IPS DF 19.7 (cell line): ENCODE results near the gene ECE2.
A peak's percentile ranks its signal among the peaks of the same experiment; 100 is the strongest.

Experiments
- DNase-seq: peaks from one replicate; pipeline ENCODE4 v3.0.0-alpha.2; 2013; ENCODE audit warnings: low read depth, low spot score

ECE2 gene

DNA sequence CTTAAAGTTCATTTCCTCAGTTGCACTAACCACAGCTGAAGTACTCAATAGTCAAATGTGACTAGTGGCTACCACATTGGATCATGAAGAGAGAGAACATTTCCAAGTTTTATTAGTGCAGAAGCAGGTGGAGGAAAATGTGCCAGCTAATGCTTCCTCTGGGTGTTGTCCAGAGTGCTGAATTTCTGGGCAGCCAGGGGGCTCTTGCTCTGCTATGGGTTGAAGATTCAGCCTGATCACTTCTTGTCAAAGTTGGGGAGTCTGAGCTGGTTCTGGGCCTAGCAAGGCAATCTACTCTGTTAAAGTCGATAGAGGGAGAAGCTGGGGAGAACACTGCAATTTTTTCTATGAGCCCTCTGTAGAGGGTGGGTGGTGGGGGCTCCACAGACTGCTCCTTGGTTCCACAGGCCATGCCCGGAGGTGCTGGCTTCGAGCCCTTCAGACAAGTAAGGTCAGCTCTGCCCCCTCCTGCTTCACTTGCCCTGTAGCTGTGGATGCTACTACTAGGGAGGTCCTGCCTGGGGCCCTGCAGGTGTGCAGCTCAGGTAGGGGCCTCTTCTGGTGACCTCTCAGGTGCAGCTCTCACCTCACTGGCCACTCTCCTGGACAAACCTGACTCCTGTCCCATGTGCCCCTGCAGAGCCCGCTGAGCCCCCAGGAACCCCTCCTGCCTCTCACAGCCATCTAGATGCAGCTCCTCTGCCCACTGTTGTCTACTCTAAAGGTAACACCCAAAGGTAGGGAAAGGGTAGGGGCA lies 35.3 kb upstream of the ECE2 start:
- no peak for DNase-seq

DNA sequence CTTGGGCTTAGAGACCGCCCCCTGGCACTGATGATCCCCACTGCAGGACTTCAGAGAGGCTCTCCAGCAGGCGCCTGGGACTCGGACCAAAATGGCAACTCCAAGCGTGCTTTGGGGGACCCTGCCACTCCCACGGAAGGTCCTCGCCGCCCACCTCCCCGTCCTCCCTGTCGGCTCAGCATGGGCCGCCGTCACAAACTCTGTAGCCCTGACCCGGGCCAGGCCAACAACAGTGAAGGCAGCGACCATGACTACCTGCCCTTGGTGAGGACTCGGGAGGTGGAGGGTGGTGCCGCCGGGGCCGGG lies 34.7 kb upstream of the ECE2 start:
- no peak for DNase-seq

DNA sequence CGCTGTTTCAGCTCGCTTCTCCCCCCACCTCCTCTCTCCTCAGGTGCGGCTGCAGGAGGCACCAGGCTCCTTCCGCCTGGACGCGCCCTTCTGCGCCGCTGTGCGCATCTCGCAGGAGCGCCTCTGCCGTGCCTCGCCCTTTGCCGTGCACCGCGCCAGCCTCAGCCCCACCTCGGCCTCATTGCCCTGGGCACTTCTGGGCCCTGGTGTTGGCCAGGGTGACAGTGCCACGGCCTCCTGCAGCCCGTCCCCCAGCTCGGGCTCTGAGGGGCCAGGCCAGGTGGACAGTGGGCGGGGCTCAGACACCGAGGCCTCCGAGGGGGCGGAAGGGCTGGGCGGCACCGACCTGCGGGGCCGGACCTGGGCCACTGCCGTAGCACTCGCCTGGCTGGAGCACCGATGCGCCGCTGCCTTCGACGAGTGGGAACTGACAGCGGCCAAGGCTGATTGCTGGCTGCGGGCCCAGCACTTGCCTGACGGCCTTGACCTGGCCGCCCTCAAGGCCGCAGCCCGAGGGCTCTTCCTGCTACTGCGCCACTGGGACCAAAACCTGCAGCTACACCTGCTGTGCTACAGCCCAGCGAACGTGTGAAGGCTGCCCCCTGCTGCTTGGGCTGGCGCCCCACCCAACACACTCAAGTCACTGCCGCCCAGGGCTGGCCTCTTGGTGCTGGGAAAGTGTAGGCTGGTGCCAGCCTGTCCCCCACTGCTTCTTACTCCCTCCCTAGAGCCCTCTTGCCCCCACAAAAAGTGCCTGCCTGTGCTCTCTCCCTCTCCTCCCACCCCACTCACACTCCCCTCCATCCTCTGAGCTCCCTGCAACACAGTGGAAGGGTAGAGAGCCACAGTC lies 34.1 kb upstream of the ECE2 start:
- DNase-seq, result no peak

DNA sequence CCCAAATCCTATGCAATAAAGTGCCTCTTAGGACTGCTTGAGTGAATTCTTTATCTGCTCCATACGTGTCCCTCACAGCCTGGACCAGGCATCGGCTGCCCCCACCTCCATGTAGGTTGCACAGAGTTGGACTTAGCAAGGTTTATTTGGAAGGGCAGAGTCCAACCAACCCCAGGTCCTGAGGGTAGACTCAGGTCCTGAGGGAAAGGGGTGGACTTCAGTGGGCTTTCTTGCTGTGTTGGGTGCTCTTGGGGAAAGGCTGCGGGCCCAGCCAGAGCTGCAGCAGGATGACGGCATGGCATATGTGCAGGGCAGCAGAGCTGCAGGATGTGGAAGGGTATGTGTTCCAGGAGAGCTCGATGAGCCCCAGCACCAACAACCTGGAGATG lies 33.5 kb upstream of the ECE2 start:
- no peak for DNase-seq

DNA sequence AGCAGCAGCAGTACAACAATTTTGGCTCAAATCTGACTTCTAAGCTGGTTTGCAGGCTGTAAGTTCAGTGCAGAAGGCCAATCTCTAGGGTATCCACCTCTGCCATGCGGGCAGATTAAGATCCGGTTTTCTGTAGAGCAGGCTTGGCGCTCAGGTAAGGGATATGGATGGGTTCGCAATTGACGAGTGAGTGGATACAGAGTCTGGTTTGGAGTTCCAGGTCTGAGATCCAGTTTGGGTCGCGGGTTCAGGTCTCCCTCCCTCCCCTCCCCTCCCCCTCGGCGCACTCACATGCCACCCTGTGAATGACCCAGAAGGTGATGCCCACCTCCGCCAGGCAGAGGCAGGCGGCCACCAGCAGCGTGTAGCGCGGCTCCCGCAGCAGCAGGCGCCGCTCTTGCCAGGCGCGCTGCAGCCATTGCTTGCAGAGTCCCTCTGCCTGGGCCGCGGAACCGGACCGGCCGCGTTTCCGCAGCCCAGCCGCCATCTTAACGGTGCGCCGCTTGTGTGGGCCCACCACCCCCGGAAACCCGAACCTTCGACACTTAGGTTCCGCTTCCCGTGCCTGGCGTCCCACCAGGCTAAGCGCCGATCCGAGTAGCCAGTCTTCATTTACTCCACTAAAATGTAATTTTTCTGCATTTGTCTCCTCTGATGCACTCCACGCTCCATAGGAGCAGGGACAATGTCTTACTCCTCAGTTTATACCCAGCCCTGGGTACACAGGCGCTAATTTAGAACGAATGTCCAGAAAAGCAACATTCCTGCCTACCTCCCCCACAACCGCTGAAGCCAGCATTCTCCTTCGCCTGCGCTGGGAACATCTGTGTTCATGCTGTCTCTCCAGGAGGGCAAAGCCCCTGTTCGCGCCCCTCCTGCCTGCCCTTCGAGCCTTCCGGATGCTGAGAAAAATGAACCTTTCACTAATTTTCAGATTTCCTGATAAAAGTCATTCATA lies 27.1 kb upstream of the ECE2 start, which contains the start of gene ALG3:
ALG3 (minus strand) TSS at position 509 of the 958 bp plus-strand sequence; CDS start at position 487, 22 bp downstream.
- no peak for DNase-seq

DNA sequence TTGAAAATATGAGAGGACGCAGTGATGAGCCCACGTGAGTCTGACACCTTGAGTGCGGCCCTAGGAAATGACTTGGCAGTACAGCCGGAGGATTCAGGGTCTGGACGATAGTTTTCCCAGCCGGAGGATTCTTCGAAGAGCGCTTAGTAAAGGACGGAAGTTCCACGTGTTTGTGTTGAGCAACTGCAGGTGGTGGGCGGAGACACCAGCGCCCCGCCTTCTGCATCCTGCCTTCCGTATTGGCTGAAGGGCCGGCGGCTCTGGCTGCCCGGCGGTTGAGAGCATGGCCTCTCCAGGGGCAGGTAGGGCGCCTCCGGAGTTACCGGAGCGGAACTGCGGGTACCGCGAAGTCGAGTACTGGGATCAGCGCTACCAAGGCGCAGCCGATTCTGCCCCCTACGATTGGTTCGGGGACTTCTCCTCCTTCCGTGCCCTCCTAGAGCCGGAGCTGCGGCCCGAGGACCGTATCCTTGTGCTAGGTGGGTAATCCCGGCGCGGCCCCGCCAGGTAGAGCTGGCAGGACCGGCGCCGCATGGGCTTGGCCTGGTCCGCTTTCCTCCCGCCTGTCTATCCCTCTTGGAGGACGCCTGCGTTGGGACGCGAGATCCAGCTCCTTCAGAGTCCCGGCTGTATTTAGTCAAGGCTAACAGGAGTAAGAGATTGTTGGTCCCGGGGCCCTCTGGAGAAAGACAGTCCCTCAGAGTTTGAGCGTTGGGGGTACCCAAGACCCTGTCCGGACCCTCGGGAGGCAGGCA lies 26.2 kb upstream of the ECE2 start, which contains the start of gene EEF1AKMT4:
EEF1AKMT4 (plus strand) TSS at position 261 of the 755 bp plus-strand sequence; CDS start at position 284, 23 bp downstream.
- peak; percentile 97 for DNase-seq

DNA sequence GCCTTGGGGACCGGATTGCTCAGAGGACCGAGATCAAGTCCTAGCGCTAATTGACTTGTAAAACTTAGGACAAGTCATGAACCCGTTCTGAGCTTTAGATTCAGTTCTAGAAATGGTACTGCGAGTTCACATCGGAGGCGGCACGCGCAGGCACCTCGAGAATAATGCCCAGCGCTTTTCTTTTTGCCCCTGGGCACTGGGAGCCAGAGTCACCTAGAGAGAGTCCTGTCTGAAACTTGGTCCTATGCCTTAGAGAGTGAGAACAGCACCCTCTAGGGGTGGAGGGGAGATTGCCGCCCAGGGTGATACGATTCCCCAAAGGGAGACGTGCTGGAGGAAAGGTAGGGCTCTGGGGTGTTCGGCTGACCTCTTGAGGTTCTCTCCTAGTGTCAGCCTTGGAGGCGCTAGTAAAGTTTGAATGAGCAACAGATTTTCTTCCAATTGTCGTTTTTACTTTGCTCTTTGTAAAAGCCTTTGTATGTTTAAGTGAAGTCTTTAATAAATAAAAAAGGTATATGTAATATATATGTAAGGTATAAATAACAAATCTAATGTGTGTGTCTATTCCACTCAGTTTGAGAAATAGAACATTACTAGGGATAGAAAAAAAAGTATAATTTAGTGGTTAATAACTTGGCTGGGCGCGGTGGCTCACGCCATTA lies 25.5 kb upstream of the ECE2 start:
- DNase-seq, result peak; percentile 84

DNA sequence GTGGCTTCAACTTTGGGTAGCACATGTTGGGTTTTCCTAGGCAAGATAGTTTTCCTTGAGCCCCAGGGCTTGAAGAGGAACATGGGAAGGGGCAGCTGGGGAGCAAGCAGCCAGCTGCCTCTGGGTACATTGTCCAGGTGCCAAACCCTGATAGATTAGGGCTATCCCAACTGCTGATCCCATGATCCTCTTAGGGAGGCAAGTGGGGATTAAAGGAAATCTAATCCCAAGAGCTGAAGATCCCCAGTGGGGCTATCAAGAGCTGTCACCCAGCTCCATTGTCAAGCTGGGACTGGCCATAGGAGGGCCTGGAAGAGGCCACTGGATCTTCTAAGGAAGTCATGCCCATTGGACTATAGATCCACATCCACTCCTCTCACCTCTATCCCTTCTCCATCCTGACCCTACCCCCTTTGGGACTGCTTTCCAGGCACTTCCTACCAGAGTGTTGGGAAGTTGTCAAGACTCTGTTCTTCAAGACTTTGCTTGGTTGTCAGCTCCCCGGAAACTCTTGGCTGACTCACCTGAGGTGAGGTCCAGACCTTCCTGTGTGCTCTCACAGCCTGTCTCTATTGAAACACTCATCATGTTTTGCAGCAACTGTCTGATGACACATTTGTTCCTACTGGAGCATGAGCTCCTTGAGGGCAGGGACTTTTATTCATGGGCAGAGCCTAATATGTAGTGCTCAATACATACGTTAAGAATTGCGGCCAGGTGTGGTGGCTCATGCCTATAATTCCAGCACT lies 20.4 kb upstream of the ECE2 start:
- no peak for DNase-seq

DNA sequence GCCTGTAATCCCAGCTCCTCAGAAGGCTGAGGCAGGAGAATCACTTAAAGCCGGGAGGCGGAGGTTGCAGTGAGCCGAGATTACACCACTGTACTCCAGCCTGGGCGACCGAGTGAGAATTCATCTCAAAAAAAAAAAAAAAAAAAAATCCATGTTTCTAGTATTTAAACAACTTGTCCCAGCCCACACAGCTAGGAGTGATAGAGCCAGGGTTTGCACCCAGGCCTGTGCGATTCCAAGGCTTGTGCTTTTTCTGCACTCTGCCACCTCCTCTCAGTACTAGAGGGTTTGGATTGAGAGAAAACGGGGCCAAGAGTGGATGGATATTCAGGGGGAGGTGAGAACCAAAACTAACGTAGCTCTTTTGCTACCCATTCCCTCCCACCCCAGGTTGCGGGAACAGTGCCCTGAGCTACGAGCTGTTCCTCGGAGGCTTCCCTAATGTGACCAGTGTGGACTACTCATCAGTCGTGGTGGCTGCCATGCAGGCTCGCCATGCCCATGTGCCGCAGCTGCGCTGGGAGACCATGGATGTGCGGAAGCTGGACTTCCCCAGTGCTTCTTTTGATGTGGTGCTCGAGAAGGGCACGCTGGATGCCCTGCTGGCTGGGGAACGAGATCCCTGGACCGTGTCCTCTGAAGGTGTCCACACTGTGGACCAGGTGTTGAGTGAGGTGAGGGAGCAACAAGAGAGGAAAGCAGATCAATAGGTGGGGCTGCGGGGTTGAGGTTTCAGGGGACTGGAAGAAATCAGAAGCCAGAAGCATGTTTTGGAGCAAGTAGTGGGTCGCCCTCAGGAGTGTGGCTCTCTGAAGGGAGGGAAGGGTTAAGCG lies 18.5 kb upstream of the ECE2 start:
- no peak for DNase-seq

DNA sequence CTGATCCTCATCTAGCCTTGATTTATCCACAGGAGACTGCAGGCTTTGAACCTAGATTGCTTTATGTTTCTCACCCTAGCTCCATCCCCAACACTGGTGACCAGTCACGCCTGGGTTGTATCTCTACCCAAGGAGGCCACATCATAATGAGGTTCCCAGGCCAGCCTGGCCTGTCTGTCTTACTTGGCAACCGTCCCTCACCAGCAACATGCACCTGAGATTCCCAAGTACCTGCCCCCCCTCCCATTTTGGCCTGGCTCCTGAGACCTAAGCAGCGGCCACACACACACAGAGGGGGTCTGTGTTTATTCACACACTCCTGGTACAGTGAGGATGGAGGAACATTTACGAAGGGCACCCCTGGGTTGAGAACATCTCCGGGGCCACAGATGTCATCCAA lies 16.9 kb upstream of the ECE2 start:
- DNase-seq, result no peak

DNA sequence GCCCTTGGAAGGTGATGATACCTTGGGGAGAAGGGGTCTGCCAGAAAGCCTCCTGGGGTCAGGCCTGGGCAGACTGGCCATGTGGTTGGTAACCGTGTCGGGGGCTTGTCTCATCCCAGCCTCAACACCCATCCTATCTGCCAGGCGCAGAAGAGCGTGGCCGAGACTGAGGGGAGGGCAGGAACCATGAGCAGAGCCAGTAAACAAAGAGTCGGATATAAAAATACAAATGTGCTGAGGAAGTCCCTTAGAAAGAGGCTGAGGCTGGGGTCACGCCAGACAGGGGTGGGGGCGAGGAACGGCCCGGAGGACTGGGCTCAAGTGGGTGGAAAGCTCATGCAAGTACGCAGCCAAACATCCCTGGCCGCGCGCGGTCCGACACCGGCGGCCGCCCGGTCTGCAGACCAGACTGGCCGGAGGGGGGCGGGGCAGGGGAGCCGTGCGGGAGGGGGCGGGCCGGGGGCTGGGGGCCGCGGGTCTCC lies 16.4 kb upstream of the ECE2 start:
- no peak for DNase-seq

DNA sequence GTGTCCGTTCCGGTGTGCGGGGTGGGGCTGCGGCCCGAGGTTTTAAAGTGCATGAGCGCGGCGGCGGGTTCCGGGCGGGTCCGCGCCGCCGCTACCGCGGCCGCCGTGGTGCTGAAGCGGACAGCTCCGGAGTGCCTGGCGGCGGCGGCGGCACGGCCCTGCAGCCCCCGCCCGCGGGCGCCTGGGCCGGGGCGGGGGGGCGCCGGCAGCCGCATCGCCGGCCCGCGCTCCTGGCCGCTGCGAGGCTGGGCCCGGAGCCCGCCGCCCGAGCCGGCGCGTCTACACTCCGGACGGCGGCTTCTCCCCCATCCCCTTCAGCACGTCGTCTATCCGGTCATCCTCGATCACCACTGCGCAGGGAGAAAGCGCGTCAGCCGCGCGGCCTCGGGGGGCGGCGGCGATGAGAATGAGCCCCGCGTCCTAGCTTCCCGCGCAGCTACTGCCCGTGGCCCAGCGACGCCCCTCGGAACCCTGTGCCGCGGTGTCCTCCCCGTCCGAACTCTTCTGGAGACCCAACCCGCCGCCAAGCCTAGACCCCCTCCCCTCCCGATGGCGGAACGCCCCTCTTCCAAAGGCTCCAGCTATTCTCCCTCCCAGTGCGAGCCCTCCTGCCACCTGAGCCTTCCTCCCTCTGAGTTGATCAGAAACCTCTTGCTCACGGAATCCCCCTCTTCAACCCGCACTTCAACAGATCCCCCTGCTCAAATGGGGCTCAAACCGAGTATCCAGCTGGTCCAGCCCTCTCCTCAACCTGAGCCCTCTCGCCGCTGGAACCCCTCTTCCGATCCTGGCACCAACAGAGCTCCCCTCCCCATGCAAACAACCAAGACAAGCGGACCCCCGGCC lies 15.7 kb upstream of the ECE2 start:
- no peak for DNase-seq

DNA sequence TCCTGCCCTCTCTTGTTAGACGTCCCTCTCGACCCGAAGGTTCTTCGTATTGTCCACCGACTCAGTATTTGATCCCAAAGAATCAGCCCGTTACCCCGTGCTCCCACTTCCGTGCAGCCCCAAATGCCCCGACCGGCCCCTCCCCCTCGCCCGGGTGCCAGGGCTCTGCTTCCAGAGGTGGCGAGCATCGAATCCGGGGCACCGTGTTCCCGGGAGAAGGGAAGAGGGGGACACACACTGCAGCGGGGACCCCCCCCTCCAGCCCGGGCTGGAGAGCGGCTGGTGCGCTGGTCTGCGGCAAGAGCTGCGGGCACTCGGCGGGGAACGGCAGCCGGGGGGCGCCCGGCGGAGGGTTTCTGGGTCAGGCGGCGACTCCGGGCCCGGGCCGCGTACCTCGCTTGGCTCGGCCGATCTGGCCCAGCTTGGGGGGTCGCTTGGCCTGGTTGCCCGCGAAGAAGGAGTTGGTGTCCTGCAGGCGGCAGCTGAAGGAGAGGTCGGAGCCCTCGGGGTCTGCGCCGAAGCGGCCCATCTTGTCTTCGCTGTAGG lies 15.0 kb upstream of the ECE2 start:
- no peak for DNase-seq

DNA sequence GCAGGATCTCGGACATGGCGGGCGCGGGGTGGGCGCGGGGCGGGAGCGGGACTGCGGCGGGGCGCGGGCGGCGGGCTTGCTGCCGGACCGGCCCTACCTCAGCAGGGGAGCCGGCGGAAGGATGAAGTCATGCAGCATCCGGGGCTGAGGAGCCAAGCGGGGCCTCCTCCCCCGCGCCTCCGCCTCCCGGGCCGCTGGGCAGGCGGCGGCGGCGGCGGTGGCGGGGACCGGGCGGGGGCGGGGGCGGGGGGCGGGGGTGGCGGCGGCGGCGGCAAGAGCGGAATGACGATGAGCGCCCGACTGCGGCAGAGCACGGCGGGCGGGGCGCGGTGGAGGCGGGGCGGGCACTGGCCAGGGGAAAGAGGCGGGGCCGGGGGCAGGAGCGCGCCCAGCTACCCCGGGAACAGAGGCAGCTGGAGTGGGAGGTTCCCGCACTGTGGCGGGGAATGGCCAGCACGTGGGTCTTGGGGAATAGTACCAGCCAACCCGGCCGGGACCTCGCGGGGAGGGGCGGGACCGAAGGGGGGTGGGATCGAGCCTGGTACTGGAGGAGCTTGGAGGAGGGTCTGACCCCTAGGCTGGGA lies 14.5 kb upstream of the ECE2 start, which contains the start of gene CAMK2N2:
CAMK2N2 (minus strand) TSS at position 284 of the 584 bp plus-strand sequence; CDS start at position 16, 268 bp downstream.
- no peak for DNase-seq

DNA sequence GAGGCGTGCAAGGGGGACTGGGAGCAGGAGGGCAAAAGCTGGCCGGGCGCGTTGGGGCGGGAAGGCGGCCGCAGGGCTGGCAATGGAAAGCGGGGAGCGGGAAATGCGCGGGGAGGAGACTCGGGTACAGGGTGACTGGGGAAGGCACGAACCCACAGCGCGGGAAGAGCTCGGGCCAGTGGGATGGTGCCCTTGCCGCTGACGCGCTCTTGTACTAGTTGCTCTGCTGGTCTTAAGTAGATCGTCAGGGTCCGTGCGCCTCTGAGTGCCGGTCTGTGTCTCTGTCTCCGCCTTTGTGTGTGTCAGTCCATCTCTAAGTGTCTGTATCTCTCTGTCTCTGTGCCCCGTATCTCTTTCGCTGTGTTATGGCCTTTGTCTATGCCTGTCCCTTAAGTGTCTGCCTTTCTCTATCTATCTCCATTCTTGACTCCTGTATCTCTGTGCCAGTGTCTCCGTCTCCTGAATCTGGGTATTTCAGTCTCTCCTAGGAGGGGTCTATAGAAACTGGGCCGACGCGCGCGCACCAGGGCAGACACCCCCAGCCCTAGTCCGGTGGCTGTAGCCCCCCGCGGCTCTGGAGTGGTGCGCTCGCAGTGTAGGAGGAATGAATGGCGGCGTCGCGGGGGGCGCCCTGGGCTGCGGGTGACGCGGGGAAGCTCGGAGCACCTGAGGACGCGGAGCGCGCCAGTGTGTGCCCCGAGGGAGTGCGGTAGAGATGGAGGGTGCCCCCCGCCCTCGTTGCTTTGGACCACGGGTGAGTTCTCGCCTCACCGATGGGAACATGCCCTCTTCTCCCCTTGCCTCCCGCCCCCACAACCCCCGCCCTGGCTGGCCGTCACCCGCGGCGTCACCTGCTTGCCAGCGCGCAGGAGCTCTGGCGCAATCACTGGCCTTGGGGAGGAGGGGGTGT lies 13.7 kb upstream of the ECE2 start:
- DNase-seq, result no peak

DNA sequence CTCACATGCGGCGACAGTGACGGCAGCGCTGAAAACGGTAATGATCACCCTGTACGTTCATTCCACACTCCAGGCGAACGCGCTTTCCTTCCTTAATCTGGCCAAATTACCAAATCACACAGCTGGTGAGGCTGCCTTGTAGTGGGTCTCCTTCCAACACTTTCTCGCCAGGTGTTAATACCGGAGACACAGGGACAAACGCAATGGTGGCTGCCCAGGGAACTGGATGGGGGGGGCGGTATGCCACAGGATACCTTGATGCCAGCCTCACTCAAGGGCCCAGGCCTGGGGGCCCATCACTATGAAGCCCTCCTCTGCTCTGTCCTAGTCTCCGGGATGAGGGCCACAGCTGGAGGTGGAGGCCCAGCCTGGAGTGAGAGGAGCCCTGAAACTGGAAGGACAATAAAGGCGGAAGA lies 13.1 kb upstream of the ECE2 start:
- no peak for DNase-seq
